PFSK-1 (cell line): ENCODE data around the gene NFIA.

ENCODE experiments used
- FOXP2 ChIP-seq: optimal IDR thresholded peaks from 2 replicates; pipeline ENCODE3; 2011; ENCODE audit warnings: borderline replicate concordance, control low read depth, inconsistent platforms; ENCODE audit not compliant: insufficient read depth; ENCODE audit errors: extremely low read length, extremely low read depth
- POLR2AphosphoS5 ChIP-seq: IDR thresholded peaks from 2 replicates; pipeline ENCODE4 v1.6.1; 2012; ENCODE audit warnings: low read depth, mild to moderate bottlenecking, control low read depth, low read length, moderate library complexity
- SIN3A ChIP-seq: IDR thresholded peaks from 2 replicates; pipeline ENCODE4 v1.6.1; 2012; ENCODE audit warnings: mild to moderate bottlenecking, low read length, moderate library complexity, borderline replicate concordance; ENCODE audit not compliant: insufficient read depth
- TAF1 ChIP-seq: IDR thresholded peaks from 2 replicates; pipeline ENCODE4 v1.6.1; 2012; ENCODE audit warnings: low read length, control low read depth, borderline replicate concordance; ENCODE audit not compliant: insufficient read depth
- TF ChIP-seq, protein P1 (sequence below), 2 experiments: IDR thresholded peaks; 2 replicates each; pipeline versions ENCODE4 v1.6.1 to v1.8.0; 2011 to 2012; ENCODE audit warnings: low read depth in 2 of 2, low read length in 2 of 2, control low read depth in 1 of 2, inconsistent platforms in 1 of 2, mild to moderate bottlenecking in 1 of 2, moderate library complexity in 1 of 2; ENCODE audit not compliant: insufficient read depth in 1 of 2

NFIA gene

DNA sequence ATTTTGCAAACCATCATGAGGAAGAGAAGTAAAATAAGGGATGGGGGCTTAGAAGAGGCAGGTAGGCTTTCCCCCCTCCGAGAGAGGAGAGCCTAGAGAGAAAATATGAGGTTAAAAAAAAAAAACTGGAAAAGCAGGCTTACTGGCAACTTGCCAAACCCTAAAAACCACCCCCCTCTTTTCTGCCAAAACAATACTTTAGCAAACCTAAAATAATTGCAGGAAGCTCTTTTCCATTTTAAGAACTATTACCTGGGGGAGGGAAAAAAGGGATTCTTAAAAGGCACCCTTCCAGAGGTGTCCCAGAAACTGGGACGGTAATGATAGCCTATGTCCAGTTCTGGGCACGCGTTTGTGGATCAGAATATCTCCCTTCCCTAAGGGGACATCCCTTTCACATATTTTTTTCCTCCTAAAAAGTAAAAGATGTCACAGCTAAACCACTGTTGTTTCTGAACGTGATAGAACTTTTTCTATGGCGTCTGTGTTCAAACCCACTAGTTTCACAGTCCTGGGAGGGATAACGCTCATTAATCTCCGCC, 1.1 kb upstream of the NFIA start:
- TF ChIP-seq FOXP2 (no peak), POLR2AphosphoS5 (no peak), SIN3A (no peak), TAF1 (no peak)
- TF ChIP-seq, protein P1, sequence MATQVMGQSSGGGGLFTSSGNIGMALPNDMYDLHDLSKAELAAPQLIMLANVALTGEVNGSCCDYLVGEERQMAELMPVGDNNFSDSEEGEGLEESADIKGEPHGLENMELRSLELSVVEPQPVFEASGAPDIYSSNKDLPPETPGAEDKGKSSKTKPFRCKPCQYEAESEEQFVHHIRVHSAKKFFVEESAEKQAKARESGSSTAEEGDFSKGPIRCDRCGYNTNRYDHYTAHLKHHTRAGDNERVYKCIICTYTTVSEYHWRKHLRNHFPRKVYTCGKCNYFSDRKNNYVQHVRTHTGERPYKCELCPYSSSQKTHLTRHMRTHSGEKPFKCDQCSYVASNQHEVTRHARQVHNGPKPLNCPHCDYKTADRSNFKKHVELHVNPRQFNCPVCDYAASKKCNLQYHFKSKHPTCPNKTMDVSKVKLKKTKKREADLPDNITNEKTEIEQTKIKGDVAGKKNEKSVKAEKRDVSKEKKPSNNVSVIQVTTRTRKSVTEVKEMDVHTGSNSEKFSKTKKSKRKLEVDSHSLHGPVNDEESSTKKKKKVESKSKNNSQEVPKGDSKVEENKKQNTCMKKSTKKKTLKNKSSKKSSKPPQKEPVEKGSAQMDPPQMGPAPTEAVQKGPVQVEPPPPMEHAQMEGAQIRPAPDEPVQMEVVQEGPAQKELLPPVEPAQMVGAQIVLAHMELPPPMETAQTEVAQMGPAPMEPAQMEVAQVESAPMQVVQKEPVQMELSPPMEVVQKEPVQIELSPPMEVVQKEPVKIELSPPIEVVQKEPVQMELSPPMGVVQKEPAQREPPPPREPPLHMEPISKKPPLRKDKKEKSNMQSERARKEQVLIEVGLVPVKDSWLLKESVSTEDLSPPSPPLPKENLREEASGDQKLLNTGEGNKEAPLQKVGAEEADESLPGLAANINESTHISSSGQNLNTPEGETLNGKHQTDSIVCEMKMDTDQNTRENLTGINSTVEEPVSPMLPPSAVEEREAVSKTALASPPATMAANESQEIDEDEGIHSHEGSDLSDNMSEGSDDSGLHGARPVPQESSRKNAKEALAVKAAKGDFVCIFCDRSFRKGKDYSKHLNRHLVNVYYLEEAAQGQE (IDR thresholded peaks at IDR 0.05; ENCODE audit: insufficient read depth in 1 of 2, low read depth in 2 of 2, low read length in 2 of 2) = no peak

- 0 out of 2 replicates have a peak, but pooled peaks have one; percentile 10 for TF ChIP-seq SIN3A
- TF ChIP-seq TAF1 = no peak
These were observed 563 bp upstream of the NFIA start for GRCh38 chr1:61081686-61082310.

GRCh38 chr1:61083013-61083806, 849 bp downstream of the NFIA start:
- TF ChIP-seq FOXP2 = no peak
- no peak for TF ChIP-seq POLR2AphosphoS5
- TF ChIP-seq SIN3A = peak; percentile 47; the same call in 1 of the 2 replicates

DNA sequence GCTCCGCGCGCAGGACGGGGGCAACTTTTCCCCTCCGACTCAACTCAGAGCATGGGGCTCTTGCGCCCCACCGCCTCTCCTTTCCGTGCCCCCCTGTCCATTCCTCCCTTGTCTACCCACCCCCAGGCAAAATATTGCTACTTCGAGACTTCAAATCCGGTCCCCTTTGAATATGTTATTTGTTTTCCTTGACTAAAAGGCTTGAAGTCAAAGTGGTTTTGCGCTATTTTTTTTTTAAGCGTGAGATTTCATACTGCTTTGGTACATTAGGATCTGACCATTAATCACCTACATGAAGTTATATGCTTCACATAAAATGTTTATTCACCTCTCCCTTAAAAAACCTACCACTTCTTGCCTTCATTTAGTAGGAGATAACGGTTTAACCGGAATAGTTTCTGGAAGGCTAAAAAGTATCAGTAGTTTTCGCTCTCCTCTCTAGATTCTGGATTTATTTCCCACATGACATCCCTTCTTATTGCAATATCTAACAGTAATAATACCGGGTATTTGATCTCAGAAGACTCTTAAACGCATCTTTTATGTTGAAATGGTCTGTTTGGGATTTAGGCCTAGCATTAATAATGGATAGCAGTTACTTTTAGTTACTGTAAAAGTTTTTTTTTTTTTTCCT, 1.6 kb downstream of the NFIA start:
- no peak for TF ChIP-seq POLR2AphosphoS5
- TF ChIP-seq TAF1 = no peak
- no peak for TF ChIP-seq FOXP2
- TF ChIP-seq, protein P1 (IDR thresholded peaks at IDR 0.05; ENCODE audit: insufficient read depth in 1 of 2, low read depth in 2 of 2, low read length in 2 of 2) = no peak
- no peak for TF ChIP-seq SIN3A

DNA sequence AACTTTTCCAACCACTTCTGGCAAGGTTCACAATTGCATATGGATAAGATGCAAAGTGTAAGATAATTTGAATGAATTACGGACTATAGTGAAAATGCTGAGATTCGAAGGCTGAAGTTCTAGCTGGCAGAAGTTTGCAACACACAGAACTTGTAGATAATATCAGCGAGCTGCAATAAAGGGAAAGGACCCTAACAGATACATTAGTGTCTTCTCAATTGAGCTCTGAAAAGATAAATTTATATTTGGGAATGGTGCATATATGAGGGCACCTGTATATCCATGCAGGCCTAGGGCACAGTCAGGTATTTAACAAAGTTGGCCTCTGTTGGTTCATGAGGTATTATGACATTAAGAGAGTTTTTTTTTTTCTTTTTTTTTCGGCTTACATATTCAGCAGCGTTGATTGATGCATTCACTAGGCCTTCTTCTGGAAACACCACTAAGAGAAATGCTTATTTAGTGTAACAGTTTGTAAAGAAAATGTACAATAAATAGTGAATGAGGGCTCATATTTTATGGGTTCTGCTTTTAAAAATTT, 2.2 kb downstream of the NFIA start:
- no peak for TF ChIP-seq TAF1
- no peak for TF ChIP-seq POLR2AphosphoS5
- TF ChIP-seq SIN3A = no peak; the same call in 1 of the 2 replicates
- TF ChIP-seq FOXP2 = no peak
- TF ChIP-seq, protein P1 (IDR thresholded peaks at IDR 0.05; ENCODE audit: insufficient read depth in 1 of 2, low read depth in 2 of 2, low read length in 2 of 2) = no peak
